ENCODE measurements around the gene CEBPZ.

- TF ChIP-seq KAT7 (CRISPR knock-in tag; IDR thresholded peaks at IDR 0.05; ENCODE audit: borderline replicate concordance) (no peak), ELF4 (CRISPR knock-in tag; IDR thresholded peaks at IDR 0.05; ENCODE audit: low read depth) (no peak), IRF1 (CRISPR knock-in tag; IDR thresholded peaks at IDR 0.05) (no peak), ZNF138 (CRISPR knock-in tag; conservative IDR thresholded peaks at IDR 0.05) (no peak), E2F5 (CRISPR knock-in tag; IDR thresholded peaks at IDR 0.05) (no peak), ATF2 (CRISPR knock-in tag; IDR thresholded peaks at IDR 0.05; ENCODE audit: borderline replicate concordance, low read depth) (no peak), CTCF (IDR thresholded peaks at IDR 0.05) (no peak), FOXP4 (CRISPR knock-in tag; IDR thresholded peaks at IDR 0.05) (no peak), FOXK1 (CRISPR knock-in tag; IDR thresholded peaks at IDR 0.05) (no peak), NR3C1 (CRISPR knock-in tag; conservative IDR thresholded peaks at IDR 0.05; ENCODE audit: low read depth) (no peak), MAX (CRISPR knock-in tag; IDR thresholded peaks at IDR 0.05) (no peak)
These were observed 75.1 kb downstream of the CEBPZ start for GRCh38 chr2:37156071-37156856.
